GM12872 (cell line): Measurements from ENCODE around the gene FAM83B.

Source experiments
- TF ChIP-seq, protein P1 (sequence below): IDR thresholded peaks from 3 replicates; pipeline ENCODE4 v1.5.1; 2011; ENCODE audit warnings: low read depth, mild to moderate bottlenecking, low read length, moderate library complexity; ENCODE audit not compliant: insufficient read depth

Gene FAM83B

DNA sequence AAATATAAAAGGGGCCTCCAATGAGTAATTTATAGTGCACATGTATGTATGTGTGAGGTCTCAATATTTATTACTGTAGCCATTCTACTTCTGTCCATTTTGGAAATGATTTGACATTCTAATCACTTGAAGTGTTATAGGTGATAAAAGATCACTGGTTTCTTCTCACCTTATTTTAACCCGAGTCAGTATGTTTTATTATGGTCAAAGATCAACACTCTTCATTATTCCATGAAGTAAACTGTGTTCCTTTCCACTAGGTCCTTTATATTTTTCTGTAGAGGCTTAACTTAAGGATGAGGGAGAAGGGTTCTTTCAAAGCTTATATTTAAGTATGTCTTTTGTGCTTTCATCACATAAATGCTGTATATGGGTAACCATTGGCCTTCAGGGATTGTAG lies 47.2 kb downstream of the FAM83B start:
- TF ChIP-seq, protein P1, sequence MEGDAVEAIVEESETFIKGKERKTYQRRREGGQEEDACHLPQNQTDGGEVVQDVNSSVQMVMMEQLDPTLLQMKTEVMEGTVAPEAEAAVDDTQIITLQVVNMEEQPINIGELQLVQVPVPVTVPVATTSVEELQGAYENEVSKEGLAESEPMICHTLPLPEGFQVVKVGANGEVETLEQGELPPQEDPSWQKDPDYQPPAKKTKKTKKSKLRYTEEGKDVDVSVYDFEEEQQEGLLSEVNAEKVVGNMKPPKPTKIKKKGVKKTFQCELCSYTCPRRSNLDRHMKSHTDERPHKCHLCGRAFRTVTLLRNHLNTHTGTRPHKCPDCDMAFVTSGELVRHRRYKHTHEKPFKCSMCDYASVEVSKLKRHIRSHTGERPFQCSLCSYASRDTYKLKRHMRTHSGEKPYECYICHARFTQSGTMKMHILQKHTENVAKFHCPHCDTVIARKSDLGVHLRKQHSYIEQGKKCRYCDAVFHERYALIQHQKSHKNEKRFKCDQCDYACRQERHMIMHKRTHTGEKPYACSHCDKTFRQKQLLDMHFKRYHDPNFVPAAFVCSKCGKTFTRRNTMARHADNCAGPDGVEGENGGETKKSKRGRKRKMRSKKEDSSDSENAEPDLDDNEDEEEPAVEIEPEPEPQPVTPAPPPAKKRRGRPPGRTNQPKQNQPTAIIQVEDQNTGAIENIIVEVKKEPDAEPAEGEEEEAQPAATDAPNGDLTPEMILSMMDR = no peak

DNA sequence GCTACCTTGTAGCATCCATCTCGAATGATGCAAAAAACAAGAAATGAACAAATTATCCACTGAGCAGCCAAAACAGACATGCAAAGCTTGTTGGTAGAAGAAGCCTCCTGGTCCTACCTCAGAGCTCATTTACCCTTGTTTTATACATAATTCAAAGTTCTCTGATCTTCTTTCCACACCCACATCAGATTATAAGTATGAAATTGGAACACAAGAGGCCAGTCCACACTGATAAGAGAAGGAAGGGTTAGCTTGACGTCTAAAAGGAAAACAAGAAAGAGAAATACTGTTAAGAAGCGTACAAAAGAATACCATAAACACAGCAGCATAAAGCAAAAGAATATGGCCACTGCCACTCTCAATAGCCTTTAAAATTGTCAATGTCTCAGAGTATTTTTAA lies 49.7 kb downstream of the FAM83B start:
- TF ChIP-seq, protein P1 = no peak

DNA sequence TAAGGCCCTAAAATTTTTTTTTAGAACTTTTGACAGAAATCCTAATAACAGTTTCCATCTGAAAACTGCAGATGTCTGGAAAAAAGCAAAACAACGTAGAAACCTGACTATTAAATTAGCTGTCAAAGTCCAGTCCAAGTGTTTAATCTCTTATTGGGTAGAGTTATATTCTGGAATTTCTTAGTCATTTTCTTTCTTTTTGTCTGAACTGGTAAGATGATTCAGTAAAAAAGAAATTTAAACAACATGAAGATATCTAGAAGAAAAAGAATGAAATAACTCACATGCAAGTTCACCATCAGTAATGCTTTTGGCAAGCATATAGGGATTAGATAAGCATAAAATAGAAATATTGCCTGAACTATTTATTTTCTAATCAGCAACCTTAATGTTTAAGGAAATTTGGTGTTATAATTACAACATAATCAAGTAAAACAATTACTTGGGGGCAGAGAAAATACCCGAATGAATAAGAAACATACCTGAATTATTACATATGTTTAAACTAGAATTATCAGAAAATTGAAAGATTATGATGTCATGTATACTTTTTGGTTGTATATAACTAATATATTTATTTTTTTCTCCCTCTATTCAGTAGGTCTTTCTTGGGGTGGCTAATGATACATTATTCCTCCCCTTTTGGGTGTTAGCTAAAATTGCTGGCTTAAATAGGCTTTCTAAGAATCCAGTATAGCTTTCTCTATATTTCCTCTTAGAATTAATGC lies 51.1 kb downstream of the FAM83B start:
- TF ChIP-seq, protein P1 = no peak

DNA sequence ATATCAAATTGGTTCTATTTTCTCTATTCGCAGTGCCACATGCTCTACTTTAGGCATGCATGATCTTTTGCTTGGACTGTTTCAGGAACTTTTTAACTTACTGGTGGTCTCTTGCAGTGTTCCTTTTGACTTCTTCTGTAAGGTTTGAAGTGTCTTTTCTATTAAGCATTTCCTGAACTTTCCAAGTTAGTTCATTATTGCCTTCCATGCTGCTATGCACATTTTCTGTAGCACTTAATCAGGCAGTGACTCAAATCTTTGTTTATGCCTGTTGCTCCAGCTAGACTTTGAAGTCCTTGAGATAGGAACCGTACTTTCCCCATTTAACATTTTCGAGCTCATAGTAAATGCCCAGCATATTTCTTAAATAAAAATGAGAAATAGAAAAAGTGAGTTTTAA lies 52.2 kb downstream of the FAM83B start:
- TF ChIP-seq, protein P1 = no peak

DNA sequence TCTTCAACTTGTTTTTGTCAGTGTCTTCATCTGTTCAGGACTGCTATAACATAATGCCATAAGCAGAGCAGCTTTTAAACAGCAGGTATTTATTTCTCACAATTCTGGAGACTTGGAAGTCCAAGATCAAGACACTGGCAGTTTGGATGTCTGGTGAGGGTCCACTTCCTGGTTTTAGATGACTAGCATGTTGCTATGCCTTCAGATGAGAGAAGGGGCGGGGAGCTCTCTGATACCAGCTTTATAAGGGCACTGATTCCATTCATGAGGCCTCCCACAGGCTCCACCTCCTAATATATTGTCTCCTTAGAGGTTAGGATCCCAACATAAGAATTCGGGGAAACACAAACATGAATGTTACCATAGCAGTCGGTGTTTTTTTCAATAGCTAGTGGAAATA lies 52.9 kb downstream of the FAM83B start:
- TF ChIP-seq, protein P1 = no peak

DNA sequence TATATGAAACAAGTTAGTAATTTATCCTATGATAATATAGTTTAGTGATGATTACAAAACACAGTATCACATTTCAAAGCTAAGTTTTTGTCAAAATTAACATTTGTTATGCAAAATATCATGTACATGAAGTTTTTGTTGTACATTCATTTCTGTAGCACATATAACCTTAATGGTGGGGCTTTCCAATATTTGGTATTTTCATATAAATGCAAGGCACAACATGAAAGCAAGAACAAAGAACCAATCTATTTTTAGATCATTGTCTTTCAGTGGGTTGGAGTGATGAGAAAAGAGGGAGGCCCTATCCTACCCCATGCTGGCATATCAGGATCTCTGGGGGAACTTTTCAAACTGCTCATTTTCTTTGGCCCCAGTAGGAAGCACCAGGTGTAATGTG lies 53.4 kb downstream of the FAM83B start:
- TF ChIP-seq, protein P1 = no peak

DNA sequence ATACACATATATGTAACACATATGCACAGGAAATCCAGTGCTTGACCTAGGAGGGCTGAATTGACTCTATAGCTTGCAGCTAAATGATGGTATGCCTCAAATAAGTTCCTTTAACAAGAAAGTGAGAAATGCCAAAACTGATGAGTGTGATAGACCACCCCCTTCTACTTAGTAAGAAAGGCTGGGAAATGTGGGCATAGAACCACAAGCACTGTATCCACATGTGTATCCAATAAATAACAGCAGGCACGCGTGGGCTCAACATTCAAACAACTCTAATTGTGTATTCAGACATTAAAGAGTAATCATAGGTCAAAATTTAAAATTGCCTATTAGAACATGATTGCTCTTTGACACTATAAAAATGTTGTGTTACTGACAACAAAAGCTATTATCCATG lies 54.1 kb downstream of the FAM83B start:
- TF ChIP-seq, protein P1 = no peak
